ENCODE results near the gene NOS1AP. TPM values are rescaled to one million over a fixed set of nuclear protein-coding genes. Genes with fewer than 3 reads are reported as not detected.

NOS1AP gene
- total RNA-seq, 1 experiment from 2014 or later: 2.6 TPM

DNA sequence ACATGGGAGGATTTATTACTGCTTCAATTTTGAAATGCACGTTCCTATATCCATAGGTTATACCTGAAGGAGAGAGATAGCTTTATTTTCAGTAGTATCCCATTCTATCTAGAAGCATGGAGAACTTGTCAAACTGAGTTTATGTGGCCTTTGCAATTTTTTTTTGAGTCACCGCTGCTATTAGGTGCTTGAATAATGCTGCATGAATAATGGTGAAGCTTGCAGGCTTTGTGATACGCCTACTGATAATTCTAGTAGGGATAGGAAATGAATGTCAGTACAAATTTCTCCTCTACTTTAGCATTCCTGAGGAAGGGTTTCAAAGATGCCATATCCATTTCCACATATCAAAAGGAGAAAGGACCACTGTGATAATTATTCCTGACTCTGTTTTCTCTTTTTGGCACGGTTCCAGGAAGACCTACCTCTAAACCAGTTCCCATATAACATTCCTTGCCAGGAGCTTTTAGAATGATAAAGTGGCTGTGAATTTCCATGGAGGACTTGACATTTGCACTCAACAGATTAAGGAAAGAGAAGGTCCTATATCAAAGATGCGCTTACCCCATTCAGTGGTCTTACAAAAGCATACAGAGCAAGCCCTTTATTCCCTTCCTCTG is 223.7 kb downstream of the NOS1AP start:
- Histone ChIP-seq H3K4me1 (ENCODE audit: insufficient read depth, low read length) (no peaks in the 10 kb centered on the region), H3K36me3 (ENCODE audit: low read depth, low read length) (no peaks in the 10 kb centered on the region), H2AFZ (ENCODE audit: low read length) (no peak overlapping the region), H3K4me3 (ENCODE audit: low read length) (no peak overlapping the region), H3K27me3 (ENCODE audit: low read length) (no peaks in the 10 kb centered on the region), H3K9ac (ENCODE audit: low read length) (no peak overlapping the region), H4K20me1 (ENCODE audit: low read length) (no peaks in the 10 kb centered on the region), H3K9me2 (replicated peaks; ENCODE audit: low read length) (no peaks in the 10 kb centered on the region), H3K79me2 (ENCODE audit: low read length) (no peaks in the 10 kb centered on the region), H3K27ac (ENCODE audit: low read length) (no peak overlapping the region), H3F3A (ENCODE audit: low read length, unreplicated experiment) (no peaks in the 10 kb centered on the region), H3K9me3 (ENCODE audit: low read length) (no peaks in the 10 kb centered on the region), H3K4me2 (ENCODE audit: low read length) (no peak overlapping the region)
- no TSS peak for BruUV-seq (replicated peaks)
- CTCF ChIA-PET: no interaction called here
- intact Hi-C loops (cut with micrococcal nuclease): no loop called here
- ATAC-seq (no peak), DNase-seq (no peak)
- TF ChIP-seq, protein P1, sequence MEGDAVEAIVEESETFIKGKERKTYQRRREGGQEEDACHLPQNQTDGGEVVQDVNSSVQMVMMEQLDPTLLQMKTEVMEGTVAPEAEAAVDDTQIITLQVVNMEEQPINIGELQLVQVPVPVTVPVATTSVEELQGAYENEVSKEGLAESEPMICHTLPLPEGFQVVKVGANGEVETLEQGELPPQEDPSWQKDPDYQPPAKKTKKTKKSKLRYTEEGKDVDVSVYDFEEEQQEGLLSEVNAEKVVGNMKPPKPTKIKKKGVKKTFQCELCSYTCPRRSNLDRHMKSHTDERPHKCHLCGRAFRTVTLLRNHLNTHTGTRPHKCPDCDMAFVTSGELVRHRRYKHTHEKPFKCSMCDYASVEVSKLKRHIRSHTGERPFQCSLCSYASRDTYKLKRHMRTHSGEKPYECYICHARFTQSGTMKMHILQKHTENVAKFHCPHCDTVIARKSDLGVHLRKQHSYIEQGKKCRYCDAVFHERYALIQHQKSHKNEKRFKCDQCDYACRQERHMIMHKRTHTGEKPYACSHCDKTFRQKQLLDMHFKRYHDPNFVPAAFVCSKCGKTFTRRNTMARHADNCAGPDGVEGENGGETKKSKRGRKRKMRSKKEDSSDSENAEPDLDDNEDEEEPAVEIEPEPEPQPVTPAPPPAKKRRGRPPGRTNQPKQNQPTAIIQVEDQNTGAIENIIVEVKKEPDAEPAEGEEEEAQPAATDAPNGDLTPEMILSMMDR (conservative IDR thresholded peaks at IDR 0.05; ENCODE audit: low read depth, low read length): no peak
- no peak for TF ChIP-seq EZH2 (IDR thresholded peaks at IDR 0.05; ENCODE audit: low read length, unreplicated experiment)
- TF ChIP-seq EZH2phosphoT487 (IDR thresholded peaks at IDR 0.05; ENCODE audit: borderline replicate concordance, low read length): no peak
- POLR2A ChIA-PET (ENCODE audit: unreplicated experiment): interaction anchor here (0.5 kb wide), 1 partner anchor 157 kb away, joined by 3 read pairs; no protein-coding TSS in a partner anchor

DNA sequence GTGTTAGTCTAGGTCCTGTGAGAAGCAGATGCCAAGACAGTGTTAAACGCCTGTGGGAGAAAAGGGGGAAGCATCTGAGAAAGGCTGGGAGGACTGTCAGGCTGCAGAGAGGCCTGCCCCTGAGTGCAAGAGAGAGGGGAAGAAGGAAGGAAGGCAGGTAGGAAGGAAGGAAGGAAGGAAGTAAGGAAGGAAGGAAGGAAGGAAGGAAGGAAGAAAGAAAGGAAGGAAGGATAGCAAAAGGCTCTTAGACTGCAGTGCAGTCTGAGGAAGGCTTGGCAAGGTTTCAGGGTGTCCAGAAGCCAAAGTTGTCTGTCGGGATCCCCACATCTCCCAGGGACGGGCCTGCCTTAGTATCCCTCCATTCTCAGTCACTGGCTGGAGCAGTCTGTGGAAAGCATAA is 224.5 kb downstream of the NOS1AP start:
- ChIA-PET POLR2A (ENCODE audit: unreplicated experiment) (interaction anchor here (0.5 kb wide), 1 partner anchor 157 kb away, joined by 3 read pairs; no protein-coding TSS in a partner anchor), CTCF (no interaction called here)
- BruUV-seq (replicated peaks): no TSS peak

DNA sequence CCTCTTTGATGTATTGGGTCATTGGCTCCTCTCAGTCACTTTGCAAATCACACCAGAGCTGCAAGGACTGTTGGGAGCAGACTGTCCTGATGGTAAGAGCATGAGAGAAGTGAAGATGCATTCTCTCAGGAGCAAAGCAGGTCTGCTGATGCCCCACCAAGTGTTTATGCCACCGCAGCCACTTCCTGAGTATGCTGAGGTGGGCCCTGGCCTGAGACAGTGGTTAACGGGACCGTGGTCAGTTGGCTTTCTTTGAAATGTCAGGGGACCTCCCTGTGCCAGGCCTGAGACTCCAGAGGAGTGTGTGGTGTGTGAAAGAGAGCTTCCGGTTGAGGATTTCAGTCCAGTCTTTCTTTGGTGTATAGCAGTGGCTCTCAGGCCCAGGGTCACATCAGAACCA is 227.7 kb downstream of the NOS1AP start:
- H3K36me3 ChIP-seq (ENCODE audit: low read depth, low read length): no peaks in the 10 kb centered on the region
- no peaks in the 10 kb centered on the region for H3F3A ChIP-seq (ENCODE audit: low read length, unreplicated experiment)
- H3K4me1 ChIP-seq (ENCODE audit: insufficient read depth, low read length): peaks cover 2% of the 10 kb centered on the region
- H3K79me2 ChIP-seq (ENCODE audit: low read length): no peaks in the 10 kb centered on the region
- POLR2A ChIA-PET (ENCODE audit: unreplicated experiment): no interaction called here
- BruUV-seq (replicated peaks): no TSS peak
- no peak overlapping the region for H2AFZ ChIP-seq (ENCODE audit: low read length)
- H3K27ac ChIP-seq (ENCODE audit: low read length): no peak overlapping the region
- H3K9ac ChIP-seq (ENCODE audit: low read length): no peak overlapping the region
- H3K4me3 ChIP-seq (ENCODE audit: low read length): no peak overlapping the region
- intact Hi-C loops (cut with micrococcal nuclease): no loop called here
- CTCF ChIA-PET: no interaction called here
- H4K20me1 ChIP-seq (ENCODE audit: low read length): no peaks in the 10 kb centered on the region
- no peak overlapping the region for H3K4me2 ChIP-seq (ENCODE audit: low read length)
- H3K27me3 ChIP-seq (ENCODE audit: low read length): no peaks in the 10 kb centered on the region
- no peaks in the 10 kb centered on the region for H3K9me2 ChIP-seq (replicated peaks; ENCODE audit: low read length)
- ATAC-seq: no peak
- no peaks in the 10 kb centered on the region for H3K9me3 ChIP-seq (ENCODE audit: low read length)
- no peak for DNase-seq
- TF ChIP-seq, protein P1 (conservative IDR thresholded peaks at IDR 0.05; ENCODE audit: low read depth, low read length): no peak
- TF ChIP-seq EZH2phosphoT487 (IDR thresholded peaks at IDR 0.05; ENCODE audit: borderline replicate concordance, low read length) (no peak), EZH2 (IDR thresholded peaks at IDR 0.05; ENCODE audit: low read length, unreplicated experiment) (no peak)

More for the DNA sequence above, 224.5 kb downstream of the NOS1AP start:
- Histone ChIP-seq H3K36me3 (ENCODE audit: low read depth, low read length) (no peaks in the 10 kb centered on the region), H3K79me2 (ENCODE audit: low read length) (no peaks in the 10 kb centered on the region), H3K9ac (ENCODE audit: low read length) (no peak overlapping the region), H3K27me3 (ENCODE audit: low read length) (no peaks in the 10 kb centered on the region), H4K20me1 (ENCODE audit: low read length) (no peaks in the 10 kb centered on the region), H3K9me2 (replicated peaks; ENCODE audit: low read length) (no peaks in the 10 kb centered on the region), H3F3A (ENCODE audit: low read length, unreplicated experiment) (no peaks in the 10 kb centered on the region), H3K4me2 (ENCODE audit: low read length) (no peak overlapping the region), H3K4me1 (ENCODE audit: insufficient read depth, low read length) (no peaks in the 10 kb centered on the region), H3K27ac (ENCODE audit: low read length) (no peak overlapping the region), H2AFZ (ENCODE audit: low read length) (no peak overlapping the region), H3K4me3 (ENCODE audit: low read length) (no peak overlapping the region), H3K9me3 (ENCODE audit: low read length) (no peaks in the 10 kb centered on the region)
- intact Hi-C loops (cut with micrococcal nuclease): no loop called here
- TF ChIP-seq, protein P1 (conservative IDR thresholded peaks at IDR 0.05; ENCODE audit: low read depth, low read length): no peak
- TF ChIP-seq EZH2phosphoT487 (IDR thresholded peaks at IDR 0.05; ENCODE audit: borderline replicate concordance, low read length): no peak
- no peak for TF ChIP-seq EZH2 (IDR thresholded peaks at IDR 0.05; ENCODE audit: low read length, unreplicated experiment)
- no peak for DNase-seq
- ATAC-seq: no peak
